ENCODE results near the gene SREBF2.
"Not testable (repeated sequence)": the region's sequence is repeated elsewhere in the genome, so short reads cannot be mapped to it uniquely, and the experiment has no call there.

Gene SREBF2

GRCh38 chr22:41857155-41857859 lies 24.4 kb downstream of the SREBF2 start:
- Histone ChIP-seq H3K4me1 (ENCODE audit: control insufficient read depth in 2 of 2, insufficient read depth in 2 of 2, low read length in 2 of 2) (peaks cover 15 to 21% of the 10 kb centered on the region in 2 donors), H3K9me3 (ENCODE audit: control insufficient read depth in 2 of 2, low read length in 2 of 2) (no peaks in the 10 kb centered on the region), H3K9ac (ENCODE audit: low read depth in 1 of 2, low read length in 2 of 2) (peak overlapping the region in 1 of 2 donors; percentile 34), H3K4me3 (ENCODE audit: low read length in 2 of 2) (no peak overlapping the region), H3K36me3 (ENCODE audit: control insufficient read depth in 2 of 2, insufficient read depth in 2 of 2, low read length in 2 of 2) (peaks cover 0 to 3% of the 10 kb centered on the region in 2 donors), H3K27ac (ENCODE audit: low read depth in 2 of 2, low read length in 2 of 2) (peak overlapping the region; percentile 53 to 80), H3K27me3 (ENCODE audit: control insufficient read depth in 2 of 2, insufficient read depth in 2 of 2, low read length in 2 of 2) (no peaks in the 10 kb centered on the region)

- H3K36me3 ChIP-seq (ENCODE audit: control insufficient read depth in 2 of 2, insufficient read depth in 2 of 2, low read length in 2 of 2) = peaks cover 0 to 3% of the 10 kb centered on the region in 2 donors
- no peak overlapping the region for H3K4me3 ChIP-seq (ENCODE audit: low read length in 2 of 2)
- H3K9ac ChIP-seq (ENCODE audit: low read depth in 1 of 2, low read length in 2 of 2) = no peak overlapping the region
- H3K9me3 ChIP-seq (ENCODE audit: control insufficient read depth in 2 of 2, low read length in 2 of 2) = no peaks in the 10 kb centered on the region
- no peaks in the 10 kb centered on the region for H3K27me3 ChIP-seq (ENCODE audit: control insufficient read depth in 2 of 2, insufficient read depth in 2 of 2, low read length in 2 of 2)
- H3K4me1 ChIP-seq (ENCODE audit: control insufficient read depth in 2 of 2, insufficient read depth in 2 of 2, low read length in 2 of 2) = peaks cover 18 to 21% of the 10 kb centered on the region in 2 donors
- peak overlapping the region; percentile 3 to 80 for H3K27ac ChIP-seq (ENCODE audit: low read depth in 2 of 2, low read length in 2 of 2)
These were observed 24.9 kb downstream of the SREBF2 start for GRCh38 chr22:41857860-41858199.

GRCh38 chr22:41862160-41862529 lies 29.2 kb downstream of the SREBF2 start:
- H3K36me3 ChIP-seq (ENCODE audit: control insufficient read depth in 2 of 2, insufficient read depth in 2 of 2, low read length in 2 of 2) = peaks cover 5 to 8% of the 10 kb centered on the region in 2 donors
- no peaks in the 10 kb centered on the region for H3K27me3 ChIP-seq (ENCODE audit: control insufficient read depth in 2 of 2, insufficient read depth in 2 of 2, low read length in 2 of 2)
- H3K4me1 ChIP-seq (ENCODE audit: control insufficient read depth in 2 of 2, insufficient read depth in 2 of 2, low read length in 2 of 2) = peaks cover 14 to 17% of the 10 kb centered on the region in 2 donors
- H3K4me3 ChIP-seq (ENCODE audit: low read length in 2 of 2) = no peak overlapping the region
- peak overlapping the region; percentile 59 to 73 for H3K27ac ChIP-seq (ENCODE audit: low read depth in 2 of 2, low read length in 2 of 2)
- H3K9me3 ChIP-seq (ENCODE audit: control insufficient read depth in 2 of 2, low read length in 2 of 2) = no peaks in the 10 kb centered on the region
- H3K9ac ChIP-seq (ENCODE audit: low read depth in 1 of 2, low read length in 2 of 2) = peak overlapping the region; percentile 18 to 38

GRCh38 chr22:41862530-41863266 lies 29.8 kb downstream of the SREBF2 start:
- peak overlapping the region; percentile 18 to 38 for H3K9ac ChIP-seq (ENCODE audit: low read depth in 1 of 2, low read length in 2 of 2)

GRCh38 chr22:41863472-41863871 lies 30.6 kb downstream of the SREBF2 start:
- no peak overlapping the region for H3K4me3 ChIP-seq (ENCODE audit: low read length in 2 of 2)
- no peak overlapping the region for H3K9ac ChIP-seq (ENCODE audit: low read depth in 1 of 2, low read length in 2 of 2)
- no peaks in the 10 kb centered on the region for H3K27me3 ChIP-seq (ENCODE audit: control insufficient read depth in 2 of 2, insufficient read depth in 2 of 2, low read length in 2 of 2)
- peak overlapping the region in 1 of 2 donors; percentile 73 for H3K27ac ChIP-seq (ENCODE audit: low read depth in 2 of 2, low read length in 2 of 2)
- peaks cover 12 to 17% of the 10 kb centered on the region in 2 donors for H3K36me3 ChIP-seq (ENCODE audit: control insufficient read depth in 2 of 2, insufficient read depth in 2 of 2, low read length in 2 of 2)
- H3K4me1 ChIP-seq (ENCODE audit: control insufficient read depth in 2 of 2, insufficient read depth in 2 of 2, low read length in 2 of 2) = peaks cover 7% of the 10 kb centered on the region in 2 donors
- H3K9me3 ChIP-seq (ENCODE audit: control insufficient read depth in 2 of 2, low read length in 2 of 2) = no peaks in the 10 kb centered on the region

More at GRCh38 chr22:41862530-41863266, 29.8 kb downstream of the SREBF2 start:
- Histone ChIP-seq H3K9me3 (ENCODE audit: control insufficient read depth in 2 of 2, low read length in 2 of 2) (no peaks in the 10 kb centered on the region), H3K4me1 (ENCODE audit: control insufficient read depth in 2 of 2, insufficient read depth in 2 of 2, low read length in 2 of 2) (peaks cover 8 to 11% of the 10 kb centered on the region in 2 donors), H3K27ac (ENCODE audit: low read depth in 2 of 2, low read length in 2 of 2) (peak overlapping the region; percentile 59 to 73), H3K4me3 (ENCODE audit: low read length in 2 of 2) (peak overlapping the region in 1 of 2 donors; percentile 34), H3K36me3 (ENCODE audit: control insufficient read depth in 2 of 2, insufficient read depth in 2 of 2, low read length in 2 of 2) (peaks cover 7 to 10% of the 10 kb centered on the region in 2 donors), H3K27me3 (ENCODE audit: control insufficient read depth in 2 of 2, insufficient read depth in 2 of 2, low read length in 2 of 2) (no peaks in the 10 kb centered on the region)

GRCh38 chr22:41868556-41868955 lies 35.7 kb downstream of the SREBF2 start:
- Histone ChIP-seq H3K27ac (ENCODE audit: low read depth in 2 of 2, low read length in 2 of 2) (no peak overlapping the region), H3K9ac (ENCODE audit: low read depth in 1 of 2, low read length in 2 of 2) (no peak overlapping the region), H3K4me3 (ENCODE audit: low read length in 2 of 2) (no peak overlapping the region), H3K27me3 (ENCODE audit: control insufficient read depth in 2 of 2, insufficient read depth in 2 of 2, low read length in 2 of 2) (no peaks in the 10 kb centered on the region), H3K36me3 (ENCODE audit: control insufficient read depth in 2 of 2, insufficient read depth in 2 of 2, low read length in 2 of 2) (peaks cover 31 to 34% of the 10 kb centered on the region in 2 donors), H3K4me1 (ENCODE audit: control insufficient read depth in 2 of 2, insufficient read depth in 2 of 2, low read length in 2 of 2) (peaks cover 0 to 4% of the 10 kb centered on the region in 2 donors), H3K9me3 (ENCODE audit: control insufficient read depth in 2 of 2, low read length in 2 of 2) (no peaks in the 10 kb centered on the region)

GRCh38 chr22:41870081-41870480 lies 37.2 kb downstream of the SREBF2 start:
- peaks cover 37 to 45% of the 10 kb centered on the region in 2 donors for H3K36me3 ChIP-seq (ENCODE audit: control insufficient read depth in 2 of 2, insufficient read depth in 2 of 2, low read length in 2 of 2)
- not testable (repeated sequence) for H3K9ac ChIP-seq (ENCODE audit: low read depth in 1 of 2, low read length in 2 of 2)

GRCh38 chr22:41870786-41871185 lies 37.9 kb downstream of the SREBF2 start:
- H3K4me3 ChIP-seq (ENCODE audit: low read length in 2 of 2) = no peak overlapping the region
- peaks cover 0 to under 1% of the 10 kb centered on the region in 2 donors for H3K4me1 ChIP-seq (ENCODE audit: control insufficient read depth in 2 of 2, insufficient read depth in 2 of 2, low read length in 2 of 2)
- H3K9me3 ChIP-seq (ENCODE audit: control insufficient read depth in 2 of 2, low read length in 2 of 2) = no peaks in the 10 kb centered on the region
- peaks cover 44 to 52% of the 10 kb centered on the region in 2 donors for H3K36me3 ChIP-seq (ENCODE audit: control insufficient read depth in 2 of 2, insufficient read depth in 2 of 2, low read length in 2 of 2)
- no peaks in the 10 kb centered on the region for H3K27me3 ChIP-seq (ENCODE audit: control insufficient read depth in 2 of 2, insufficient read depth in 2 of 2, low read length in 2 of 2)
- no peak overlapping the region for H3K9ac ChIP-seq (ENCODE audit: low read depth in 1 of 2, low read length in 2 of 2)
- no peak overlapping the region for H3K27ac ChIP-seq (ENCODE audit: low read depth in 2 of 2, low read length in 2 of 2)

More at GRCh38 chr22:41870081-41870480, 37.2 kb downstream of the SREBF2 start:
- H3K27ac ChIP-seq (ENCODE audit: low read depth in 2 of 2, low read length in 2 of 2); H3K9me3 ChIP-seq (ENCODE audit: control insufficient read depth in 2 of 2, low read length in 2 of 2); H3K4me3 ChIP-seq (ENCODE audit: low read length in 2 of 2); H3K4me1 ChIP-seq (ENCODE audit: control insufficient read depth in 2 of 2, insufficient read depth in 2 of 2, low read length in 2 of 2); H3K27me3 ChIP-seq (ENCODE audit: control insufficient read depth in 2 of 2, insufficient read depth in 2 of 2, low read length in 2 of 2): not testable (repeated sequence)

GRCh38 chr22:41873391-41873790 lies 40.5 kb downstream of the SREBF2 start:
- Histone ChIP-seq H3K4me3 (ENCODE audit: low read length in 2 of 2) (no peak overlapping the region), H3K9ac (ENCODE audit: low read depth in 1 of 2, low read length in 2 of 2) (no peak overlapping the region), H3K27ac (ENCODE audit: low read depth in 2 of 2, low read length in 2 of 2) (no peak overlapping the region), H3K36me3 (ENCODE audit: control insufficient read depth in 2 of 2, insufficient read depth in 2 of 2, low read length in 2 of 2) (peaks cover 47 to 59% of the 10 kb centered on the region in 2 donors), H3K27me3 (ENCODE audit: control insufficient read depth in 2 of 2, insufficient read depth in 2 of 2, low read length in 2 of 2) (no peaks in the 10 kb centered on the region), H3K9me3 (ENCODE audit: control insufficient read depth in 2 of 2, low read length in 2 of 2) (no peaks in the 10 kb centered on the region), H3K4me1 (ENCODE audit: control insufficient read depth in 2 of 2, insufficient read depth in 2 of 2, low read length in 2 of 2) (no peaks in the 10 kb centered on the region)

GRCh38 chr22:41874090-41874489 lies 41.2 kb downstream of the SREBF2 start:
- no peaks in the 10 kb centered on the region for H3K9me3 ChIP-seq (ENCODE audit: control insufficient read depth in 2 of 2, low read length in 2 of 2)
- no peak overlapping the region for H3K27ac ChIP-seq (ENCODE audit: low read depth in 2 of 2, low read length in 2 of 2)
- H3K4me3 ChIP-seq (ENCODE audit: low read length in 2 of 2) = no peak overlapping the region
- peaks cover 42 to 61% of the 10 kb centered on the region in 2 donors for H3K36me3 ChIP-seq (ENCODE audit: control insufficient read depth in 2 of 2, insufficient read depth in 2 of 2, low read length in 2 of 2)
- no peaks in the 10 kb centered on the region for H3K27me3 ChIP-seq (ENCODE audit: control insufficient read depth in 2 of 2, insufficient read depth in 2 of 2, low read length in 2 of 2)
- no peaks in the 10 kb centered on the region for H3K4me1 ChIP-seq (ENCODE audit: control insufficient read depth in 2 of 2, insufficient read depth in 2 of 2, low read length in 2 of 2)
- no peak overlapping the region for H3K9ac ChIP-seq (ENCODE audit: low read depth in 1 of 2, low read length in 2 of 2)

Data from mucosa of rectum (tissue), 2 donors.